Activated CD4-positive, alpha-beta T cell treated with anti-CD3 and anti-CD28 coated beads, Interleukin-2, amount 10 ng/mL, durations not matched to agents 24 days and 14 days (primary cell): Measurements from ENCODE around the gene KRTAP22-2. TPM values are rescaled to one million over a fixed set of nuclear protein-coding genes. Genes with fewer than 3 reads are reported as not detected.

Source experiments
- total RNA-seq: library from RNA; stranded (reverse); gene quantifications from 2 replicates; pipeline ENCODE4 v1.2.3, GENCODE V29; 2022

The KRTAP22-2 gene
- total RNA-seq, 1 donor from 2014 or later = not detected

Other genes starting within 250 kb of the KRTAP22-2 start
- not detected in 2 replicates for gene KRTAP23-1, start 241.8 kb downstream of the KRTAP22-2 start, total RNA-seq
- gene KRTAP13-2, start 218.1 kb downstream of the KRTAP22-2 start, total RNA-seq = not detected in 2 replicates
- gene KRTAP13-1, start 194.4 kb downstream of the KRTAP22-2 start, total RNA-seq = not detected in 2 replicates
- not detected in 2 replicates for gene KRTAP13-3, start 164.5 kb downstream of the KRTAP22-2 start, total RNA-seq
- not detected in 2 replicates for gene KRTAP13-4, start 160.2 kb downstream of the KRTAP22-2 start, total RNA-seq
- gene KRTAP15-1, start 150.1 kb downstream of the KRTAP22-2 start, total RNA-seq = not detected in 2 replicates
- gene KRTAP19-1, start 110.0 kb downstream of the KRTAP22-2 start, total RNA-seq = not detected in 2 replicates
- not detected in 2 replicates for gene KRTAP19-2, start 103.0 kb downstream of the KRTAP22-2 start, total RNA-seq
- gene KRTAP19-3, start 98.4 kb downstream of the KRTAP22-2 start, total RNA-seq = not detected in 2 replicates
- not detected in 2 replicates for gene KRTAP19-4, start 93.2 kb downstream of the KRTAP22-2 start, total RNA-seq
- not detected in 2 replicates for gene KRTAP19-5, start 88.3 kb downstream of the KRTAP22-2 start, total RNA-seq
- gene KRTAP19-6, start 48.5 kb downstream of the KRTAP22-2 start, total RNA-seq = not detected in 2 replicates
- not detected in 2 replicates for gene KRTAP19-7, start 29.1 kb downstream of the KRTAP22-2 start, total RNA-seq
- not detected in 2 replicates for gene KRTAP6-3, start 2.0 kb upstream of the KRTAP22-2 start, total RNA-seq
- gene KRTAP6-2, start 8.5 kb upstream of the KRTAP22-2 start, total RNA-seq = not detected in 2 replicates
- gene KRTAP22-1, start 10.7 kb upstream of the KRTAP22-2 start, total RNA-seq = not detected in 2 replicates
- not detected in 2 replicates for gene KRTAP6-1, start 23.5 kb upstream of the KRTAP22-2 start, total RNA-seq
- not detected in 2 replicates for gene KRTAP20-1, start 26.0 kb upstream of the KRTAP22-2 start, total RNA-seq
- not detected in 2 replicates for gene KRTAP20-4, start 30.2 kb upstream of the KRTAP22-2 start, total RNA-seq
- not detected in 2 replicates for gene KRTAP20-2, start 44.8 kb upstream of the KRTAP22-2 start, total RNA-seq
- gene KRTAP20-3, start 52.5 kb upstream of the KRTAP22-2 start, total RNA-seq = not detected in 2 replicates
- not detected in 2 replicates for gene KRTAP21-3, start 128.4 kb upstream of the KRTAP22-2 start, total RNA-seq
- gene KRTAP21-2, start 156.9 kb upstream of the KRTAP22-2 start, total RNA-seq = not detected in 2 replicates
- not detected in 2 replicates for gene KRTAP21-1, start 165.0 kb upstream of the KRTAP22-2 start, total RNA-seq
- not detected in 2 replicates for gene KRTAP8-1, start 222.9 kb upstream of the KRTAP22-2 start, total RNA-seq
- gene KRTAP7-1, start 239.4 kb upstream of the KRTAP22-2 start, total RNA-seq = not detected in 2 replicates